Measurements from ENCODE around the gene USP50.
"Not testable (repeated sequence)": the region's sequence is repeated elsewhere in the genome, so short reads cannot be mapped to it uniquely, and the experiment has no call there.

USP50 gene

DNA sequence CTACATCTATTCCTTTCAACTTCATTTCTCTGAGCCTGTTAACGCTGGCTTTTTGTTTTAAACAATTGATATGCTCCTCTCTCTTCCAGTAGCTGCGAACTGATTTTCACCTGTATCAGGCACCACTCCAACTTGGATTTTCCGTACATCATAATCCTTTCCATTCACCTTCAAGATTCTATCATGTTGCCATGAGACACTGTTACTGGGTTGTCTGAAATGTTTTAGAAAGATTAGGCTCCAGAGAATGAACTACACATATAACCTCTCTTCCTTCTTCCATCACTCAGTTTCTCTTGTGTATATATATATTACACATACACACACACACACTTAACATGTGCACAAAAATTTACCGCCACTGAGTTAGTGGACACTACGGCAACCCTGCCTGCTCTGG is at the start of gene USP50:
Gene USP50, minus strand, starts transcription at position 101 of the 400 bp plus-strand sequence. CDS start 141 bp downstream, outside the sequence.
- H3K9ac ChIP-seq (ENCODE audit: low read length), result no peak within 1 kb of the TSS
- no peaks in the 10 kb centered on the region for H3K9me3 ChIP-seq (ENCODE audit: control insufficient read depth, low read length)
- H3K36me3 ChIP-seq (ENCODE audit: control insufficient read depth, insufficient read depth, low read length), result no peaks in the 10 kb centered on the region
- H3K27me3 ChIP-seq (ENCODE audit: control insufficient read depth, insufficient read depth, low read length), result no peaks in the 10 kb centered on the region
- H3K4me1 ChIP-seq (ENCODE audit: control insufficient read depth, insufficient read depth, low read length), result no peaks in the 10 kb centered on the region
- no peak within 1 kb of the TSS for H3K4me3 ChIP-seq (ENCODE audit: low read length)

DNA sequence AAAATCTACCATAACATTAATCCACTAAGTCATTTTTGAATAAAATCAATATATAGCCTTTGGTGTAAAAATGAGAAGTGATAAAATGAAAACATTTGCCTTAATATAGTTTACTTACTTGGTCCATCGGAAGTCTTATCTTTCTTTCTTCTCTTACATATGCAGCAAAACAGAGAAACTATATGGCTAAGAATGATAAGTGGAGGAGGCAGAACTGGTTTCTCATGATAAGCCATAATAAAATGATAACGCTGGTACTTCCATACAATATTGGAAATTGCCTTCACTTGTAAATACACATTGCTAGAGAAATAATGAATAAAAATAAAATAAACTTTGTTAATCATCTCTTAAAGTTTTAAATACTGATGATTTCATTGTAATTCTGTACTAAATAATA is 47.8 kb upstream of the USP50 start:
- Histone ChIP-seq H3K36me3 (ENCODE audit: control insufficient read depth, insufficient read depth, low read length) (no peaks in the 10 kb centered on the region), H3K4me3 (ENCODE audit: low read length) (no peak overlapping the region), H3K27me3 (ENCODE audit: control insufficient read depth, insufficient read depth, low read length) (no peaks in the 10 kb centered on the region), H3K9ac (ENCODE audit: low read length) (no peak overlapping the region), H3K9me3 (ENCODE audit: control insufficient read depth, low read length) (no peaks in the 10 kb centered on the region), H3K4me1 (ENCODE audit: control insufficient read depth, insufficient read depth, low read length) (no peaks in the 10 kb centered on the region)

DNA sequence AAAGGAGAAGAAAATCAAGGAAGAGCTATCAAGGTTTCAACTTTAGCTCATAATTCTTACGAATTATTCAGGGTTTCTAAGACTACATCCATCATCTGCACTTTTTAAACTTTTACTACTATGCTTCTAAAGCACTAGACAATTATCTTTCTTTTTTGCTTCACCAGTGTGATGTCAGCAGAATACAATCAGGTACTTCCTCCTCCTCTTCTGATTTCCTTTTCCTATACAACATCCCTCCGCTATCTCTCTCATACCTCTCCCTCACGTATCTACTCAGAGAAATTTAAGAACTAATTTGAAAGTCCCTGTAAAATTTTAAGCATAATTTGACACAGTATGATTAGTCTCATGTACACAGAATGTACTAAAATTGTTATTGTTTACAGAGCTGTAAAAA is 47.3 kb upstream of the USP50 start:
- no peaks in the 10 kb centered on the region for H3K4me1 ChIP-seq (ENCODE audit: control insufficient read depth, insufficient read depth, low read length)
- H3K27me3 ChIP-seq (ENCODE audit: control insufficient read depth, insufficient read depth, low read length), result no peaks in the 10 kb centered on the region
- H3K4me3 ChIP-seq (ENCODE audit: low read length), result no peak overlapping the region
- no peak overlapping the region for H3K9ac ChIP-seq (ENCODE audit: low read length)
- no peaks in the 10 kb centered on the region for H3K9me3 ChIP-seq (ENCODE audit: control insufficient read depth, low read length)
- H3K36me3 ChIP-seq (ENCODE audit: control insufficient read depth, insufficient read depth, low read length), result no peaks in the 10 kb centered on the region

DNA sequence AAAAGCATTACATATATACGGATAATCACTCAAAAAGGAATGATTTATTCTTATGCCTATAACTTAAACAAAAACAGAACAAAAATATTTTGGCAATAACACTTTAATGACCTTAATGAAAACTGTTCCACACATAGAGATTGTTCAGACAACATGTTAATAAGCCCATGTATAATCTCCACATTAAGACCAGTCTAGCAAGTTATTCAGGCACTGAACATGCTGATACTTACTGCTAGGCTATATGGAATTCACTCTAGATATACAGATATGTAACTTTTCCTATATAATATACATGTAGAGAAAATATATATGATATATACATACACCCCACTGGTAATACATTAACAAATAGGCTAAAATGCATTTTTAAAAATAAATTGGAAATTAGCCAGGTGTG is 43.8 kb upstream of the USP50 start:
- H3K27me3 ChIP-seq (ENCODE audit: control insufficient read depth, insufficient read depth, low read length), result no peaks in the 10 kb centered on the region
- H3K9ac ChIP-seq (ENCODE audit: low read length), result no peak overlapping the region
- H3K4me1 ChIP-seq (ENCODE audit: control insufficient read depth, insufficient read depth, low read length), result no peaks in the 10 kb centered on the region
- no peak overlapping the region for H3K4me3 ChIP-seq (ENCODE audit: low read length)
- H3K36me3 ChIP-seq (ENCODE audit: control insufficient read depth, insufficient read depth, low read length), result no peaks in the 10 kb centered on the region
- H3K9me3 ChIP-seq (ENCODE audit: control insufficient read depth, low read length), result no peaks in the 10 kb centered on the region

DNA sequence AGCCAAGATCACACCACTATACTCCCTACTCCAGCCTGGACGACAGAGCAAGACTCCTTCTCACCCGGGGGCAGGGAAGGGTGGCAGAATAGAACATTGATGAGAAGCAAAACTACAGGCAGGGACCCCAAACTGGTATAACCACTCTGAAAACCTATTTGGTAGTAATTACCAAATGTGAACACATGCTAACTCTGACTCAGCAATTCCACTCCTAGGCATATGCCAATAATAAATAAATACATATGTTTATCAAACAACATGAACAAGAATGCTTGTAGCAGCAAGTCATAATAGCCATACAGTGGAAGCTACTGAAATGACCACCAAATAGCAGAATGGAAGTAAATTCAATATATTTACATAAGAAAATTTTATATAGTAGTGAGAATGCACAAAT is 31.0 kb upstream of the USP50 start:
- Histone ChIP-seq H3K9me3 (ENCODE audit: control insufficient read depth, low read length) (no peaks in the 10 kb centered on the region), H3K4me3 (ENCODE audit: low read length) (no peak overlapping the region), H3K27me3 (ENCODE audit: control insufficient read depth, insufficient read depth, low read length) (no peaks in the 10 kb centered on the region), H3K4me1 (ENCODE audit: control insufficient read depth, insufficient read depth, low read length) (no peaks in the 10 kb centered on the region), H3K9ac (ENCODE audit: low read length) (no peak overlapping the region), H3K36me3 (ENCODE audit: control insufficient read depth, insufficient read depth, low read length) (no peaks in the 10 kb centered on the region)

DNA sequence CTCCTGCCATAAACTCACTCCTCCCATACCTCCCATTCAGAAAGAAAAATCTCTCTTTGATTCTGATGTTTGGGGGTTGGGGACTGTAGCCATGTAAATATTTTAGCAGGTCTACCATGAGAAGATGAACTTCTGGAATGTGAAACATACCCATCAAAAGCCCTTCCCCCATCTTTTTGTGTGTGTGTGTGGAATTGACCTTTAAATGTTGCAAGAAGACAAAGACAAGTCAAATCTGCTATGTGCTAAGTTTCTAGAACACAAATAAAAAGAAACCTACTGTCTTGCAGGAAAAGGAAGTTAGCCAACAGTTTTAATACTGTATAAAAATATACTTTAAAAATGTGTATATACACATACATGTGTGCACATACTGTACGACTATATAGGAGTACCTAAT is 29.7 kb upstream of the USP50 start:
- H3K36me3 ChIP-seq (ENCODE audit: control insufficient read depth, insufficient read depth, low read length), result no peaks in the 10 kb centered on the region
- no peaks in the 10 kb centered on the region for H3K27me3 ChIP-seq (ENCODE audit: control insufficient read depth, insufficient read depth, low read length)

DNA sequence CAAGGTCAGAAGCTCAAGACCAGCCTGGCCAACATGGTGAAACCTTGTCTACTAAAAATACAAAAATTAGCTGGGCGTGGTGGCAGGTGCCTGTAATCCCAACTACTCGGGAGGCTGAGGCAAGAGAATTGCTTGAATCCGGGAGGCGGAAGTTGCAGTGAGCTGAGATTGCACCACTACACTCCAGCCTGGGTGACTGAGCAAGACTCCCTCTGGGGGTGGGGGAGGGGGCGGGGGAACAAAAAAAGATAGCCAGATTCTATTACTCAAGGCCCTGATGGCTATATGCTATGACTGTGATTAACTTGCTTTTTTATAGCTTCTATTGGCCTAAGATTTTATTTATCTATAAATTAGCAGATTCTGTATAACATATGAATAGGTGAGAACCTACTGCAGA is 27.4 kb upstream of the USP50 start:
- not testable (repeated sequence) for H3K4me3 ChIP-seq (ENCODE audit: low read length); H3K27me3 ChIP-seq (ENCODE audit: control insufficient read depth, insufficient read depth, low read length); H3K4me1 ChIP-seq (ENCODE audit: control insufficient read depth, insufficient read depth, low read length); H3K9ac ChIP-seq (ENCODE audit: low read length); H3K36me3 ChIP-seq (ENCODE audit: control insufficient read depth, insufficient read depth, low read length); H3K9me3 ChIP-seq (ENCODE audit: control insufficient read depth, low read length)

More for the DNA sequence above, 29.7 kb upstream of the USP50 start:
- Histone ChIP-seq H3K4me1 (ENCODE audit: control insufficient read depth, insufficient read depth, low read length) (no peaks in the 10 kb centered on the region), H3K9ac (ENCODE audit: low read length) (no peak overlapping the region), H3K4me3 (ENCODE audit: low read length) (no peak overlapping the region), H3K9me3 (ENCODE audit: control insufficient read depth, low read length) (no peaks in the 10 kb centered on the region)

DNA sequence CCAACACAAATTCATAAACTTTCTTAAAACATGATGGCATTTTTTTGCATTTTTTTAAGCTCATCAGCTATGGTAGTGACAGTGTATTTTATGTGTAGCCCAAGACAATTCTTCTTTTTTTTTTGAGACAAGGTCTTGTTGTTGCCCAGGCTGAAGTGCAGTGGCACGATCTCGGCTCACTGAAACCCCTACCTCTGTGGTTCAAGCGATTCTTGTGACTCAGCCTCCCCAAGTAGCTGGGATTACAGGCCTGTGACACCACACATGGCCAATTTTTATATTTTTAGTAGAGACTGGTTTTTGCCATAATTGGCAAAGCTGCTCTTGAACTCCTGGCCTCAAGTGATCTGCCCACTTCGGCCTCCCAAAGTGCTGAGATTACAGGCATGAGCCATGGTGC is 17.3 kb upstream of the USP50 start:
- Histone ChIP-seq H3K9me3 (ENCODE audit: control insufficient read depth, low read length) (no peaks in the 10 kb centered on the region), H3K4me3 (ENCODE audit: low read length) (no peak overlapping the region), H3K9ac (ENCODE audit: low read length) (no peak overlapping the region), H3K4me1 (ENCODE audit: control insufficient read depth, insufficient read depth, low read length) (no peaks in the 10 kb centered on the region), H3K27me3 (ENCODE audit: control insufficient read depth, insufficient read depth, low read length) (no peaks in the 10 kb centered on the region), H3K36me3 (ENCODE audit: control insufficient read depth, insufficient read depth, low read length) (no peaks in the 10 kb centered on the region)

DNA sequence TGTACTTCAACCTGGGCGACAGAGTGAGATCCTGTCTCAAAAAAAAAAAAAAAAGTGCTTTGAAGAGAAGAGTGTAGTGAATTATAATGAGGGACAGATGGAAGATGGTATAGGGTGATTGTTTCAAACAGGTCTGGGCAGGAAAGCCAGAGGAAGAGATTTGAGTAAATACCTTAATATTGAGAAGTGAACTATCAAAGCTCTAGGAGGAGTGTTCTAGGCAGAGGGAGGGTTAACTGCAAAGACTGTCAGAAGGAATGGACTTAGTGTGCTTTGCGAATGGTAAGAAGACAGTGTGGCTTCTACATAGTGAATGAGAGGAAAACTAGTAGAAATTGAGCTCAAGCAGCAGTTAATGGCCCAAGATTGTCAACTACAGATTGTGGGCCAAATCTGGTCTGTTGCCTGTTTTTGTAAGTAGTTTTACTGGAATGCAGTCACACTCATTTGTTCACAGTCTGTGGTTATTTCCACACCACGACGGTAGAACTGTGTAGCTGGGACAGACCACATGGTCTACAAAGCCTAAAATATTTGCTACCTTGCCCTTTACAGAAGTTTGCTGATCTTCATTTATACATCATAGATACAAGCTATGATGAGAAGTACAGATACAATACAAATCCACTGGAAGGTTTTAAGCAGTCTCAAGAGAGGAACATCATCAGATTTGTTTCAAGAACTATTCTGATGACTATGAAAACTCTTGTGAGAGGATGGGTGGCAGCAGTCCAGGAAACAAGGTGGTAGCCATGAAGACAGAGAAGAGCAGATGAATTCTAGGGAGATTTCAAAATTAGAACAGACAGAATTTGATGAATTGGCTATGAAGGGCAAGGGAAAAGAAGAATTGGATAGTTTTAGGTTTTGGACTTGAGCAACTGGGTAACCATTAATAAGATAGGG is 16.5 kb upstream of the USP50 start:
- Histone ChIP-seq H3K4me1 (ENCODE audit: control insufficient read depth, insufficient read depth, low read length) (no peaks in the 10 kb centered on the region), H3K9ac (ENCODE audit: low read length) (no peak overlapping the region), H3K27me3 (ENCODE audit: control insufficient read depth, insufficient read depth, low read length) (no peaks in the 10 kb centered on the region), H3K4me3 (ENCODE audit: low read length) (no peak overlapping the region), H3K9me3 (ENCODE audit: control insufficient read depth, low read length) (no peaks in the 10 kb centered on the region), H3K36me3 (ENCODE audit: control insufficient read depth, insufficient read depth, low read length) (no peaks in the 10 kb centered on the region)

DNA sequence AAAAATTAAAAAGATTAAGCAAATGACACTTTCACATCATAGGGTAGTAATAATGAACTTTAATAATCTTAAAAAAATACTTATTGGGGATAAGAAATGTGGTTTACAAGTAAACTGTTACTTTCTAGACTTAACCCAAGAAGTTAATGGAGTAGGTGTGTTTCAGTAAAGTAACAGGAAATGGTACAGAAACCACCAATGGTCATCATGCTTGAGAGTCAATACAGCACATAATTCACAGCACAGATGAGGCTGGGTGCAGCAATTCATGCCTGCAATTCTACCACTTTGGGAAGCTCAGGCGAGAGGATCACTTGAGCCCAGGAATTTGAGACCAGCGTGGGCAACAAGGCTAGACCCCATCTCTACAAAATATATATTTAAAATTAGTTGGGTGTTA is 11.5 kb upstream of the USP50 start:
- Histone ChIP-seq H3K36me3 (ENCODE audit: control insufficient read depth, insufficient read depth, low read length) (no peaks in the 10 kb centered on the region), H3K9me3 (ENCODE audit: control insufficient read depth, low read length) (no peaks in the 10 kb centered on the region), H3K4me1 (ENCODE audit: control insufficient read depth, insufficient read depth, low read length) (no peaks in the 10 kb centered on the region), H3K27me3 (ENCODE audit: control insufficient read depth, insufficient read depth, low read length) (no peaks in the 10 kb centered on the region), H3K9ac (ENCODE audit: low read length) (no peak overlapping the region), H3K4me3 (ENCODE audit: low read length) (no peak overlapping the region)

DNA sequence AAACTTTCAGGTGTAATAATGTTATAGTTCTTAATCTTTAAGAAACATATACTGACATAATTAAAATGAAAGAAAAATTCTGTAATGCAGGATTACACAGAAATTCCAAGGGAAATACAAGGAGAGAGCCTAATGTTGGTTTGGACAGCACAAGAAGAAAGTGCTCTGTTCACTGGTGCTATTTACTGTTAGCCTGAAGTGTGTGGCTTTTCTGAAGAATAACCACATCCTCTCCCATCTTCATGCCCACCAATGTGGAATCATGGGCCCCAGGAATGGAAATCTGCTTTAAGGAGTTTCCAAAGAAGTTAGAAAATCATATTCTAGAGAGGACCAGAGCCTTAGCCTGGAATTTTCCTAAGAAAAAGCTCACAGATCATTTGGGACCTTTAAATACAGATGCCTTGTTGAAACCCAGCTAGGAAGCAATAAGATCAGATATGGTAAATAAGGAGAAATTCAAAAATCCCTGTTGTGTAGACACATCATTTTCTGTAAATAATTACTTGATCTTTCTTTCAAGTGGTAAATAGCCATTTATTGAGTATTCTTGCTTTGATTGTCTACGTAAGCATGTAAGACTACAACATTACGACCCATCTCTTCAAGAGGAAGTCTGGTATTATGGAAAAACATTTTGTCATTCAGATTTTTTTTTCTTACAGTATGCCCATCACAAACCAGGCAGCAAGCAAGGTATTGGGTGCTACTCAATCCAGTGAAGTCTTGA is 10.3 kb upstream of the USP50 start:
- H3K4me3 ChIP-seq (ENCODE audit: low read length), result no peak overlapping the region
- no peaks in the 10 kb centered on the region for H3K9me3 ChIP-seq (ENCODE audit: control insufficient read depth, low read length)
- no peak overlapping the region for H3K9ac ChIP-seq (ENCODE audit: low read length)
- H3K27me3 ChIP-seq (ENCODE audit: control insufficient read depth, insufficient read depth, low read length), result no peaks in the 10 kb centered on the region
- H3K36me3 ChIP-seq (ENCODE audit: control insufficient read depth, insufficient read depth, low read length), result no peaks in the 10 kb centered on the region
- no peaks in the 10 kb centered on the region for H3K4me1 ChIP-seq (ENCODE audit: control insufficient read depth, insufficient read depth, low read length)

DNA sequence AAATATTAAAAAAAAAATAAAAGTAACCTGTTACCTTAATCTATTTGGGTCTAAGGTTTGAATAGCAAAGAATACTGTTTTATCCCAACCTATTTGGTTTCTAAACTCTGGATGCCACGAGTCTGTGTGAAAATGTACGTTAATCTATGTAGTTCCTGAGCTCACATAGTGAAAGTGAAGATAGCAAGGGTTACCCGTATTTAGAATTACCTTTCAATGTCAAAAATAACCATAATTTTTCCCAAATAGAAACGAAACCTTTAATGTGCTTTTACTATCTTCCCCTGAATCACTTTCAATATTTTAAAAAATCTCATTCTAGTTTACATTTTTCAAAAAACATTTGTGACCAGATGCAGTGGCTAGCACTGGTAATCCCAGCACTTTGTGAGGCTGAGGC is 5.8 kb upstream of the USP50 start:
- Histone ChIP-seq H3K4me1 (ENCODE audit: control insufficient read depth, insufficient read depth, low read length) (no peaks in the 10 kb centered on the region), H3K27me3 (ENCODE audit: control insufficient read depth, insufficient read depth, low read length) (no peaks in the 10 kb centered on the region), H3K9me3 (ENCODE audit: control insufficient read depth, low read length) (no peaks in the 10 kb centered on the region), H3K36me3 (ENCODE audit: control insufficient read depth, insufficient read depth, low read length) (no peaks in the 10 kb centered on the region), H3K4me3 (ENCODE audit: low read length) (no peak overlapping the region), H3K9ac (ENCODE audit: low read length) (no peak overlapping the region)
